CD14-positive monocyte (primary cell): ENCODE results near the gene MPST. TPM values are rescaled to one million over a fixed set of nuclear protein-coding genes. Genes with fewer than 3 reads are reported as not detected.
"Not testable (repeated sequence)": the region's sequence is repeated elsewhere in the genome, so short reads cannot be mapped to it uniquely, and the experiment has no call there.

ENCODE experiments used
- DNase-seq, 3 donors: peaks; one replicate each; pipeline ENCODE4 v3.0.0-alpha.2; 2011 to 2022
- H2AFZ ChIP-seq: 2 replicates; pipeline ENCODE4 v1.6.0; 2012; ENCODE audit warnings: mild to moderate bottlenecking, low read depth, low read length, inconsistent platforms; ENCODE audit not compliant: insufficient read depth, poor library complexity, severe bottlenecking
- H3K27ac ChIP-seq, 2 donors: 1 replicate in 1 of 2; 2 replicates in 1 of 2; pipeline ENCODE4 v1.5.1; 2012 to 2013; ENCODE audit warnings: low read length in 2 of 2, control low read depth in 1 of 2, inconsistent platforms in 1 of 2, low read depth in 1 of 2, mild to moderate bottlenecking in 1 of 2
- H3K27me3 ChIP-seq, 2 donors: one replicate each; pipeline versions ENCODE4 v1.6.0 to v1.6.1; 2011 to 2013; ENCODE audit warnings: low read length in 2 of 2; ENCODE audit not compliant: control insufficient read depth in 2 of 2, insufficient read depth in 2 of 2
- H3K36me3 ChIP-seq, 2 donors: replicated peaks in 1 of 2; 1 replicate in 1 of 2; 2 replicates in 1 of 2; pipeline versions ENCODE4 v1.5.1 to v1.6.1; 2012 to 2013; ENCODE audit warnings: low read length in 2 of 2, control low read depth in 1 of 2, inconsistent platforms in 1 of 2, mild to moderate bottlenecking in 1 of 2; ENCODE audit not compliant: insufficient read depth in 2 of 2, control insufficient read depth in 1 of 2
- H3K4me1 ChIP-seq, 2 donors: 1 replicate in 1 of 2; 2 replicates in 1 of 2; pipeline versions ENCODE4 v1.5.1 to v1.6.1; 2012 to 2013; ENCODE audit warnings: low read length in 2 of 2, control low read depth in 1 of 2, inconsistent platforms in 1 of 2, mild to moderate bottlenecking in 1 of 2, moderate library complexity in 1 of 2; ENCODE audit not compliant: insufficient read depth in 2 of 2, control insufficient read depth in 1 of 2
- H3K4me2 ChIP-seq: replicated peaks from 2 replicates; pipeline ENCODE3; 2012; ENCODE audit warnings: low read length, moderate library complexity, mild to moderate bottlenecking; ENCODE audit not compliant: poor library complexity, severe bottlenecking; ENCODE audit errors: extremely low read depth
- H3K4me3 ChIP-seq, 3 experiments: fragments of 200-600 bp in 1 of 3; sonication (generic) in 1 of 3; replicated peaks in 1 of 3; 1 replicate in 2 of 3; 2 replicates in 1 of 3; pipeline ENCODE4 v1.5.1; 2011 to 2013; ENCODE audit warnings: low read length in 3 of 3, mild to moderate bottlenecking in 3 of 3, control low read depth in 2 of 3, low read depth in 2 of 3, inconsistent platforms in 1 of 3, moderate library complexity in 1 of 3
- H3K79me2 ChIP-seq: 2 replicates; pipeline ENCODE4 v1.6.0; 2012; ENCODE audit warnings: mild to moderate bottlenecking, control low read depth, inconsistent platforms, low read length, moderate library complexity; ENCODE audit not compliant: insufficient read depth
- H3K9ac ChIP-seq: 2 replicates; pipeline ENCODE4 v1.6.0; 2017; ENCODE audit warnings: low read length, mild to moderate bottlenecking; ENCODE audit not compliant: insufficient read depth, poor library complexity, severe bottlenecking
- H3K9me3 ChIP-seq, 2 donors: replicated peaks in 1 of 2; 1 replicate in 1 of 2; 2 replicates in 1 of 2; pipeline versions ENCODE4 v1.5.1 to v1.6.1; 2012 to 2013; ENCODE audit warnings: low read length in 2 of 2, control low read depth in 1 of 2; ENCODE audit not compliant: control insufficient read depth in 1 of 2, insufficient read depth in 1 of 2
- H4K20me1 ChIP-seq: 2 replicates; pipeline ENCODE4 v1.6.0; 2012; ENCODE audit warnings: mild to moderate bottlenecking, low read length, control low read depth, moderate library complexity; ENCODE audit not compliant: insufficient read depth
- H3K27ac Mint-ChIP-seq, 7 donors: one replicate each; pipeline ENCODE4 v1.8.0; 2020; ENCODE audit warnings: mild to moderate bottlenecking in 7 of 7, mixed read lengths in 7 of 7, moderate library complexity in 6 of 7, inconsistent platforms in 2 of 7
- H3K27me3 Mint-ChIP-seq, 3 donors: one replicate each; pipeline ENCODE4 v1.8.0; 2021 to 2022; ENCODE audit warnings: low read depth in 3 of 3, mild to moderate bottlenecking in 3 of 3, mixed read lengths in 3 of 3, moderate library complexity in 3 of 3, inconsistent platforms in 1 of 3
- H3K36me3 Mint-ChIP-seq, 2 donors: one replicate each; pipeline ENCODE4 v1.8.0; 2020; ENCODE audit warnings: mixed read lengths in 2 of 2, inconsistent platforms in 1 of 2, mild to moderate bottlenecking in 1 of 2
- H3K4me1 Mint-ChIP-seq: one replicate; pipeline ENCODE4 v1.8.0; 2020; ENCODE audit warnings: mild to moderate bottlenecking, mixed read lengths
- H3K4me3 Mint-ChIP-seq, 2 donors: one replicate each; pipeline ENCODE4 v1.8.0; 2020; ENCODE audit warnings: mild to moderate bottlenecking in 2 of 2, mixed read lengths in 2 of 2, moderate library complexity in 1 of 2
- H3K9me3 Mint-ChIP-seq, 7 donors: one replicate each; pipeline ENCODE4 v1.8.0; 2020 to 2022; ENCODE audit warnings: mixed read lengths in 7 of 7, mild to moderate bottlenecking in 6 of 7, moderate library complexity in 6 of 7, inconsistent platforms in 2 of 7
- WGBS: methylation state at CpG from one replicate; pipeline ENCODE4 v1.1.5; 2013; ENCODE audit warnings: missing lambda C conversion rate; ENCODE audit not compliant: insufficient coverage; 5-methylcytosine and 5-hydroxymethylcytosine counted together
- intact Hi-C, 2 donors: fragments of 100-400 bp; cut with micrococcal nuclease; formaldehyde crosslinking; loops; one replicate each; pipeline versions ENCODE4 v1.15.0 to v1.15.1; 2023
- polyA plus RNA-seq, 3 donors: library from polyadenylated mRNA; depleted of rRNA in 1 of 3; unstranded in 2 of 3; stranded (reverse) in 1 of 3; fragments of 300-500 nt in 2 of 3; fragments of >200 nt in 1 of 3; fragmentation: Illumina TruSeq in 2 of 3; gene quantifications; 1 replicate in 2 of 3; 2 replicates in 1 of 3; pipeline ENCODE4 v1.2.3, GENCODE V29; 2012 to 2021
- TF ChIP-seq, protein P1 (sequence below): fragments of 200-600 bp; IDR thresholded peaks from one replicate; pipeline ENCODE4 v1.8.0; 2022; ENCODE audit warnings: antibody characterized with exemption, mild to moderate bottlenecking

Gene MPST
- polyA plus RNA-seq, 3 donors: 27.9 to 53.7 (median 51.2) TPM

DNA sequence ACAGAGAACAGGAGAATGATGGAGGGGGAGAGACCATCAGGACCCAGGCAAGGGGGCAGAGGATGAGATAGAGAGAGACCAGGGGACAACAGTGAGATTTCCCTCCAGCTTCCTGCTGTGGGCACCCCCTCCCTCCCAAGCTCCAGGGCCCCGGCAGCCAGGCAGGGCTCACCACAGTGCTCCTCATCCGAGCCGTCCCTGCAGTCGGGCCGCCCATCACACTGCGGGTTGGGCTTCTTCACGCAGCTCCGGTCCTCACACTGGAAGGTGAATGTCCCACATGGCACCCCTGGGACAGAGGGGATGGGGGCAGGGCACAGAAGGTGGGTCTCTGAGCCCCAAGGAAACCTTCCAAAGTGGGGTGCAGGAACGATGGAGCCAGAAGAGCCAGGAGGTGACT lies 51.2 kb downstream of the MPST start:
- Histone ChIP-seq H3K9ac (no peak overlapping the region), H3K79me2 (no peaks in the 10 kb centered on the region), H3K9me3 (no peaks in the 10 kb centered on the region), H3K4me1 (no peaks in the 10 kb centered on the region), H3K27ac (no peak overlapping the region), H3K27me3 (peaks cover 10 to 36% of the 10 kb centered on the region in 2 donors), H2AFZ (no peak overlapping the region), H4K20me1 (no peaks in the 10 kb centered on the region), H3K4me2 (no peak overlapping the region), H3K36me3 (no peaks in the 10 kb centered on the region), H3K4me3 (no peak overlapping the region)
- 80% methylated on average over 6 of the region's 9 CpGs for WGBS
- Mint-ChIP-seq H3K27ac (no peak overlapping the region), H3K9me3 (peaks cover 0 to 5% (median 0%) of the 10 kb centered on the region in 7 donors), H3K4me1 (no peaks in the 10 kb centered on the region), H3K36me3 (no peaks in the 10 kb centered on the region), H3K4me3 (no peak overlapping the region), H3K27me3 (peaks cover 26 to 39% (median 33%) of the 10 kb centered on the region in 3 donors)
- TF ChIP-seq, protein P1, sequence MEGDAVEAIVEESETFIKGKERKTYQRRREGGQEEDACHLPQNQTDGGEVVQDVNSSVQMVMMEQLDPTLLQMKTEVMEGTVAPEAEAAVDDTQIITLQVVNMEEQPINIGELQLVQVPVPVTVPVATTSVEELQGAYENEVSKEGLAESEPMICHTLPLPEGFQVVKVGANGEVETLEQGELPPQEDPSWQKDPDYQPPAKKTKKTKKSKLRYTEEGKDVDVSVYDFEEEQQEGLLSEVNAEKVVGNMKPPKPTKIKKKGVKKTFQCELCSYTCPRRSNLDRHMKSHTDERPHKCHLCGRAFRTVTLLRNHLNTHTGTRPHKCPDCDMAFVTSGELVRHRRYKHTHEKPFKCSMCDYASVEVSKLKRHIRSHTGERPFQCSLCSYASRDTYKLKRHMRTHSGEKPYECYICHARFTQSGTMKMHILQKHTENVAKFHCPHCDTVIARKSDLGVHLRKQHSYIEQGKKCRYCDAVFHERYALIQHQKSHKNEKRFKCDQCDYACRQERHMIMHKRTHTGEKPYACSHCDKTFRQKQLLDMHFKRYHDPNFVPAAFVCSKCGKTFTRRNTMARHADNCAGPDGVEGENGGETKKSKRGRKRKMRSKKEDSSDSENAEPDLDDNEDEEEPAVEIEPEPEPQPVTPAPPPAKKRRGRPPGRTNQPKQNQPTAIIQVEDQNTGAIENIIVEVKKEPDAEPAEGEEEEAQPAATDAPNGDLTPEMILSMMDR: no peak
- intact Hi-C loops: no loop called here
- no peak for DNase-seq

- H3K9me3 Mint-ChIP-seq, H3K27ac ChIP-seq, H3K4me3 Mint-ChIP-seq, H2AFZ ChIP-seq, H3K4me1 Mint-ChIP-seq, H3K4me1 ChIP-seq, H4K20me1 ChIP-seq, H3K79me2 ChIP-seq, H3K36me3 ChIP-seq, H3K27ac Mint-ChIP-seq, H3K4me3 ChIP-seq, intact Hi-C loops, H3K4me2 ChIP-seq, H3K9ac ChIP-seq, H3K36me3 Mint-ChIP-seq, DNase-seq, H3K9me3 ChIP-seq: not testable (repeated sequence)
- peaks cover 10 to 36% of the 10 kb centered on the region in 2 donors for H3K27me3 ChIP-seq
- 94% methylated on average over 5 of the region's 5 CpGs for WGBS
- H3K27me3 Mint-ChIP-seq: peaks cover 25 to 38% (median 29%) of the 10 kb centered on the region in 3 donors
Measured at GRCh38 chr22:37071850-37072592, 52.5 kb downstream of the MPST start.
